Mesendoderm (in vitro differentiated cells): ENCODE results near the gene JTB.

Experiments used
- DNase-seq: peaks from one replicate; pipeline ENCODE4 v3.0.0; 2013
- H2AK5ac ChIP-seq: 2 replicates; pipeline ENCODE4 v1.6.1; 2013; ENCODE audit warnings: low read length, inconsistent platforms
- H2BK120ac ChIP-seq: 2 replicates; pipeline ENCODE4 v1.6.1; 2013; ENCODE audit warnings: low read depth, mild to moderate bottlenecking, low read length, moderate library complexity, mixed read lengths
- H2BK15ac ChIP-seq: replicated peaks from 2 replicates; pipeline ENCODE4 v1.6.1; 2013; ENCODE audit warnings: low read depth, mild to moderate bottlenecking, moderate library complexity
- H2BK5ac ChIP-seq: 2 replicates; pipeline ENCODE4 v1.6.1; 2013; ENCODE audit warnings: low read length, inconsistent platforms
- H3K18ac ChIP-seq: 2 replicates; pipeline ENCODE4 v1.6.1; 2013; ENCODE audit warnings: mild to moderate bottlenecking, low read length, mixed read lengths
- H3K23ac ChIP-seq: one replicate; pipeline ENCODE4 v1.6.1; 2013; ENCODE audit warnings: low read length
- H3K27ac ChIP-seq: 2 replicates; pipeline ENCODE4 v1.5.1; 2013; ENCODE audit warnings: low read depth, mild to moderate bottlenecking, inconsistent platforms, low read length, moderate library complexity
- H3K27me3 ChIP-seq: 2 replicates; pipeline ENCODE4 v1.6.1; 2013; ENCODE audit warnings: low read length, control low read depth, mild to moderate bottlenecking, inconsistent platforms; ENCODE audit not compliant: insufficient read depth, poor library complexity
- H3K36me3 ChIP-seq: 2 replicates; pipeline ENCODE4 v1.6.1; 2013; ENCODE audit warnings: low read length, inconsistent platforms; ENCODE audit not compliant: control insufficient read depth, insufficient read depth
- H3K4ac ChIP-seq: one replicate; pipeline ENCODE4 v1.6.1; 2013; ENCODE audit warnings: low read depth, mild to moderate bottlenecking, low read length, moderate library complexity
- H3K4me1 ChIP-seq: 2 replicates; pipeline ENCODE4 v1.6.1; 2013; ENCODE audit warnings: low read depth, low read length, inconsistent platforms; ENCODE audit not compliant: control insufficient read depth
- H3K4me2 ChIP-seq: 2 replicates; pipeline ENCODE4 v1.6.1; 2013; ENCODE audit warnings: low read length
- H3K4me3 ChIP-seq: 2 replicates; pipeline ENCODE4 v1.5.1; 2013; ENCODE audit warnings: mild to moderate bottlenecking, low read length
- H3K56ac ChIP-seq: one replicate; pipeline ENCODE4 v1.6.1; 2013; ENCODE audit warnings: low read length
- H3K79me1 ChIP-seq: 2 replicates; pipeline ENCODE4 v1.6.1; 2013; ENCODE audit warnings: low read length, inconsistent platforms
- H3K79me2 ChIP-seq: 2 replicates; pipeline ENCODE4 v1.6.1; 2013; ENCODE audit warnings: mild to moderate bottlenecking, low read length; ENCODE audit not compliant: control insufficient read depth, insufficient read depth
- H3K9ac ChIP-seq: 2 replicates; pipeline ENCODE4 v1.6.1; 2013; ENCODE audit warnings: low read length, inconsistent platforms
- H4K5ac ChIP-seq: one replicate; pipeline ENCODE4 v1.6.1; 2013; ENCODE audit warnings: low read length
- H4K8ac ChIP-seq: one replicate; pipeline ENCODE4 v1.6.1; 2013; ENCODE audit warnings: low read depth, mild to moderate bottlenecking, control low read depth, low read length, moderate library complexity
- WGBS: extraction: QIAGEN DNeasy Blood & Tissue Kit; methylation state at CpG from one replicate; pipeline ENCODE4 v1.1.7; 2013; ENCODE audit warnings: low lambda C conversion rate, missing lambda C conversion rate; ENCODE audit not compliant: insufficient coverage; ENCODE audit errors: extremely low coverage; 5-methylcytosine and 5-hydroxymethylcytosine counted together

Gene JTB

GRCh38 chr1:153976819-153977249, 640 bp downstream of the JTB start:
- H3K4me2 ChIP-seq, result peak overlapping the region; percentile 55
- H3K79me2 ChIP-seq, result peaks cover 11% of the 10 kb centered on the region
- H3K56ac ChIP-seq, result peak overlapping the region; percentile 88
- no peak for DNase-seq
- H2BK15ac ChIP-seq, result no peak overlapping the region
- H3K4me1 ChIP-seq, result no peaks in the 10 kb centered on the region
- no peak overlapping the region for H3K23ac ChIP-seq
- H3K4ac ChIP-seq, result no peak overlapping the region
- no peak overlapping the region for H2AK5ac ChIP-seq
- peaks cover 3% of the 10 kb centered on the region for H3K79me1 ChIP-seq
- H4K8ac ChIP-seq, result no peak overlapping the region
- H2BK120ac ChIP-seq, result no peak overlapping the region
- H3K27me3 ChIP-seq, result no peaks in the 10 kb centered on the region
- peak overlapping the region; percentile 93 for H3K4me3 ChIP-seq
- WGBS, result no CpG with 5 or more reads among the region's 16 CpGs
- H3K9ac ChIP-seq, result peak overlapping the region; percentile 85
- H3K18ac ChIP-seq, result peak overlapping the region; percentile 57
- H3K27ac ChIP-seq, result peak overlapping the region; percentile 70
- no peak overlapping the region for H4K5ac ChIP-seq
- no peak overlapping the region for H2BK5ac ChIP-seq
- H3K36me3 ChIP-seq, result peaks cover 9% of the 10 kb centered on the region

GRCh38 chr1:153973525-153973924, 3.9 kb downstream of the JTB start:
- Histone ChIP-seq H4K5ac (no peak overlapping the region), H3K79me1 (peaks cover 5% of the 10 kb centered on the region), H3K56ac (no peak overlapping the region), H3K4me2 (no peak overlapping the region), H3K36me3 (peaks cover 6% of the 10 kb centered on the region), H2BK5ac (no peak overlapping the region), H4K8ac (no peak overlapping the region), H3K23ac (no peak overlapping the region), H3K4ac (no peak overlapping the region), H2BK120ac (no peak overlapping the region), H3K4me1 (no peaks in the 10 kb centered on the region), H3K27ac (no peak overlapping the region), H3K79me2 (peaks cover 11% of the 10 kb centered on the region), H3K4me3 (no peak overlapping the region), H3K27me3 (no peaks in the 10 kb centered on the region), H3K18ac (no peak overlapping the region), H2AK5ac (no peak overlapping the region), H3K9ac (no peak overlapping the region), H2BK15ac (no peak overlapping the region)
- no CpG with 5 or more reads among the region's 7 CpGs for WGBS
- DNase-seq, result no peak

GRCh38 chr1:153973071-153973470, 4.4 kb downstream of the JTB start:
- Histone ChIP-seq H2BK15ac (no peak overlapping the region), H2BK5ac (no peak overlapping the region), H3K18ac (no peak overlapping the region), H3K9ac (no peak overlapping the region), H3K79me2 (peaks cover 11% of the 10 kb centered on the region), H2BK120ac (no peak overlapping the region), H3K4me1 (no peaks in the 10 kb centered on the region), H4K5ac (no peak overlapping the region), H3K4ac (no peak overlapping the region), H3K23ac (no peak overlapping the region), H2AK5ac (no peak overlapping the region), H3K27me3 (no peaks in the 10 kb centered on the region), H3K79me1 (peaks cover 5% of the 10 kb centered on the region), H3K56ac (no peak overlapping the region), H3K4me2 (no peak overlapping the region), H3K4me3 (no peak overlapping the region), H4K8ac (no peak overlapping the region), H3K27ac (no peak overlapping the region), H3K36me3 (peaks cover 6% of the 10 kb centered on the region)
- WGBS, result no CpG with 5 or more reads among the region's 3 CpGs
- DNase-seq, result no peak

GRCh38 chr1:153970346-153970745, 7.1 kb downstream of the JTB start:
- H3K23ac ChIP-seq, result no peak overlapping the region
- no peak overlapping the region for H3K4ac ChIP-seq
- no peak overlapping the region for H2BK120ac ChIP-seq
- no peak overlapping the region for H2AK5ac ChIP-seq
- H3K9ac ChIP-seq, result no peak overlapping the region
- no peak overlapping the region for H3K18ac ChIP-seq
- no peaks in the 10 kb centered on the region for H3K27me3 ChIP-seq
- H3K56ac ChIP-seq, result no peak overlapping the region
- H2BK5ac ChIP-seq, result no peak overlapping the region
- whole genome bisulfite sequencing, result no CpG with 5 or more reads among the region's 2 CpGs
- peaks cover 2% of the 10 kb centered on the region for H3K79me1 ChIP-seq
- H2BK15ac ChIP-seq, result no peak overlapping the region
- H3K4me2 ChIP-seq, result no peak overlapping the region
- H4K5ac ChIP-seq, result no peak overlapping the region
- peaks cover 2% of the 10 kb centered on the region for H3K4me1 ChIP-seq
- H4K8ac ChIP-seq, result no peak overlapping the region
- DNase-seq, result no peak
- peaks cover 3% of the 10 kb centered on the region for H3K36me3 ChIP-seq
- no peak overlapping the region for H3K27ac ChIP-seq
- no peaks in the 10 kb centered on the region for H3K79me2 ChIP-seq
- H3K4me3 ChIP-seq, result no peak overlapping the region

GRCh38 chr1:153968972-153969371, 8.5 kb downstream of the JTB start:
- peaks cover 2% of the 10 kb centered on the region for H3K79me1 ChIP-seq
- no peak overlapping the region for H3K4me2 ChIP-seq
- no CpG with 5 or more reads among the region's 2 CpGs for WGBS
- no peak overlapping the region for H2BK5ac ChIP-seq
- H4K8ac ChIP-seq, result no peak overlapping the region
- H4K5ac ChIP-seq, result no peak overlapping the region
- no peak overlapping the region for H3K27ac ChIP-seq
- H3K4me3 ChIP-seq, result no peak overlapping the region
- no peak overlapping the region for H3K4ac ChIP-seq
- no peak overlapping the region for H3K56ac ChIP-seq
- H2BK120ac ChIP-seq, result no peak overlapping the region
- H3K27me3 ChIP-seq, result no peaks in the 10 kb centered on the region
- no peak overlapping the region for H2BK15ac ChIP-seq
- H3K36me3 ChIP-seq, result no peaks in the 10 kb centered on the region
- no peak for DNase-seq
- peaks cover 2% of the 10 kb centered on the region for H3K4me1 ChIP-seq
- no peaks in the 10 kb centered on the region for H3K79me2 ChIP-seq
- no peak overlapping the region for H3K23ac ChIP-seq
- H3K18ac ChIP-seq, result no peak overlapping the region
- no peak overlapping the region for H2AK5ac ChIP-seq
- H3K9ac ChIP-seq, result no peak overlapping the region

GRCh38 chr1:153968408-153968807, 9.1 kb downstream of the JTB start:
- no CpG with 5 or more reads among the region's 13 CpGs for WGBS

More at GRCh38 chr1:153968408-153968807, 9.1 kb downstream of the JTB start:
- Histone ChIP-seq H2BK5ac (no peak overlapping the region), H3K27ac (no peak overlapping the region), H3K4me1 (peaks cover 2% of the 10 kb centered on the region), H3K23ac (no peak overlapping the region), H2AK5ac (peak overlapping the region; percentile 3), H2BK120ac (no peak overlapping the region), H3K9ac (peak overlapping the region; percentile 65), H3K18ac (no peak overlapping the region), H4K8ac (no peak overlapping the region), H4K5ac (no peak overlapping the region), H3K4me2 (peak overlapping the region; percentile 57), H3K27me3 (no peaks in the 10 kb centered on the region), H3K79me2 (no peaks in the 10 kb centered on the region), H2BK15ac (no peak overlapping the region), H3K79me1 (peaks cover 2% of the 10 kb centered on the region), H3K56ac (peak overlapping the region; percentile 82), H3K4ac (peak overlapping the region; percentile 24), H3K4me3 (no peak overlapping the region), H3K36me3 (no peaks in the 10 kb centered on the region)
- no peak for DNase-seq
